CD4-positive, alpha-beta T cell (primary cell): ENCODE results near the gene NT5C1B. TPM values are rescaled to one million over a fixed set of nuclear protein-coding genes. Genes with fewer than 3 reads are reported as not detected.

Experiments used
- ATAC-seq: fragments of 200-7000 bp; cut with Tn5 transposase; one replicate; pipeline ENCODE4 v1.10.0; 2022; ENCODE audit warnings: mild to moderate bottlenecking; ENCODE audit not compliant: poor library complexity
- CTCF ChIA-PET: fragments of 350-600 bp; sonication (Branson Sonifier 250); formaldehyde crosslinking; loops from one replicate; lab custom pipeline; 2021; ENCODE audit warnings: antibody characterized with exemption, inconsistent platforms; lab: Charles Lee
- POLR2A ChIA-PET: fragments of 350-600 bp; sonication (Branson Sonifier 250); formaldehyde crosslinking; loops from one replicate; lab custom pipeline; 2021; ENCODE audit warnings: antibody characterized with exemption, inconsistent platforms; lab: Charles Lee
- DNase-seq, 14 experiments: peaks; one replicate each; pipeline ENCODE4 v3.0.0-alpha.2; 2013 to 2020; ENCODE audit warnings: mixed read lengths in 2 of 14
- H3K27ac ChIP-seq, 2 donors: one replicate each; pipeline versions ENCODE4 v1.5.1 to v1.7.0; 2013; ENCODE audit warnings: low read length in 2 of 2, low read depth in 1 of 2, mild to moderate bottlenecking in 1 of 2
- H3K27me3 ChIP-seq, 2 experiments: 1 replicate in 1 of 2; 2 replicates in 1 of 2; pipeline versions ENCODE4 v1.6.1 to v1.7.0; 2013; ENCODE audit warnings: low read length in 2 of 2, control low read depth in 1 of 2, mild to moderate bottlenecking in 1 of 2, moderate library complexity in 1 of 2; ENCODE audit not compliant: insufficient read depth in 2 of 2, control insufficient read depth in 1 of 2
- H3K36me3 ChIP-seq: one replicate; pipeline ENCODE4 v1.6.1; 2013; ENCODE audit warnings: low read length, control low read depth; ENCODE audit not compliant: insufficient read depth
- H3K4me1 ChIP-seq: one replicate; pipeline ENCODE4 v1.6.1; 2013; ENCODE audit warnings: low read length, control low read depth; ENCODE audit not compliant: insufficient read depth
- H3K4me3 ChIP-seq: one replicate; pipeline ENCODE4 v1.5.1; 2013; ENCODE audit warnings: mild to moderate bottlenecking, low read length, moderate library complexity
- H3K9me3 ChIP-seq, 2 experiments: 1 replicate in 1 of 2; 2 replicates in 1 of 2; pipeline versions ENCODE4 v1.6.1 to v1.7.0; 2013; ENCODE audit warnings: low read length in 2 of 2, mild to moderate bottlenecking in 2 of 2, control low read depth in 1 of 2, moderate library complexity in 1 of 2; ENCODE audit not compliant: control insufficient read depth in 1 of 2, insufficient read depth in 1 of 2
- H3K27ac Mint-ChIP-seq: one replicate; pipeline ENCODE4 v1.8.0; 2020; ENCODE audit warnings: mixed read lengths
- H3K27me3 Mint-ChIP-seq: one replicate; pipeline ENCODE4 v1.8.0; 2021; ENCODE audit warnings: mixed read lengths
- H3K36me3 Mint-ChIP-seq: one replicate; pipeline ENCODE4 v1.8.0; 2021; ENCODE audit warnings: low read depth, mixed read lengths
- H3K4me1 Mint-ChIP-seq: one replicate; pipeline ENCODE4 v1.8.0; 2021; ENCODE audit warnings: low read depth, mixed read lengths
- H3K4me3 Mint-ChIP-seq: one replicate; pipeline ENCODE4 v1.8.0; 2020; ENCODE audit warnings: mild to moderate bottlenecking, mixed read lengths
- H3K9me3 Mint-ChIP-seq: one replicate; pipeline ENCODE4 v1.8.0; 2020; ENCODE audit warnings: mixed read lengths
- CTCF ChIP-seq: fragments of 200-600 bp; IDR thresholded peaks from one replicate; pipeline ENCODE4 v1.8.0; 2022; ENCODE audit warnings: antibody characterized with exemption, mild to moderate bottlenecking
- intact Hi-C, 2 experiments: fragments of 100-400 bp; cut with DNase I in 1 of 2; cut with micrococcal nuclease in 1 of 2; formaldehyde crosslinking; loops; one replicate each; pipeline versions ENCODE4 v1.15.1 to v1.9.0; 2023 to 2025; cut with DNase I, micrococcal nuclease
- total RNA-seq, 174 experiments: library from RNA in 2 of 174; stranded (reverse) in 2 of 174; gene quantifications; one replicate each; pipeline ENCODE4 v1.2.3 and lab custom pipeline; 2021 to 2026

Gene NT5C1B
- total RNA-seq, 2 experiments from 2014 or later: not detected

- Histone ChIP-seq H3K36me3 (no peaks in the 10 kb centered on the region), H3K4me1 (no peaks in the 10 kb centered on the region), H3K27me3 (no peaks in the 10 kb centered on the region), H3K9me3 (peaks cover 0 to 13% of the 10 kb centered on the region in 2 experiments), H3K4me3 (no peak overlapping the region), H3K27ac (no peak overlapping the region)
- Mint-ChIP-seq H3K36me3 (peaks cover 71% of the 10 kb centered on the region), H3K9me3 (peaks cover 12% of the 10 kb centered on the region), H3K4me1 (no peaks in the 10 kb centered on the region), H3K27ac (no peak overlapping the region), H3K27me3 (no peaks in the 10 kb centered on the region), H3K4me3 (no peak overlapping the region)
- TF ChIP-seq CTCF: no peak
- ATAC-seq (no peak), DNase-seq (no peak)
- intact Hi-C loops: no loop called here
- ChIA-PET POLR2A (interaction anchor here (1.2 kb wide), 1 partner anchor 767 kb away, joined by 3 read pairs; no protein-coding TSS in a partner anchor), CTCF (no interaction called here)
Measured at GRCh38 chr2:18580606-18581005, 8.8 kb downstream of the NT5C1B start.

- Histone ChIP-seq H3K4me3 (no peak overlapping the region), H3K27me3 (no peaks in the 10 kb centered on the region), H3K4me1 (no peaks in the 10 kb centered on the region), H3K27ac (no peak overlapping the region), H3K9me3 (no peaks in the 10 kb centered on the region), H3K36me3 (no peaks in the 10 kb centered on the region)
- no peak for TF ChIP-seq CTCF
- peaks cover 71% of the 10 kb centered on the region for H3K36me3 Mint-ChIP-seq
- peaks cover 12% of the 10 kb centered on the region for H3K9me3 Mint-ChIP-seq
- H3K4me3 Mint-ChIP-seq: no peak overlapping the region
- H3K4me1 Mint-ChIP-seq: no peaks in the 10 kb centered on the region
- no peak for ATAC-seq
- DNase-seq: no peak
- CTCF ChIA-PET: no interaction called here
- no peaks in the 10 kb centered on the region for H3K27me3 Mint-ChIP-seq
- POLR2A ChIA-PET: no interaction called here
- intact Hi-C loops: no loop called here
- no peak overlapping the region for H3K27ac Mint-ChIP-seq
Measured at GRCh38 chr2:18578033-18578432, 11.3 kb downstream of the NT5C1B start.

GRCh38 chr2:18566145-18566769 is 23.1 kb downstream of the NT5C1B start:
- Histone ChIP-seq H3K27me3 (no peaks in the 10 kb centered on the region), H3K36me3 (peaks cover 14% of the 10 kb centered on the region), H3K27ac (no peak overlapping the region), H3K4me3 (no peak overlapping the region), H3K9me3 (peaks cover 4 to 11% of the 10 kb centered on the region in 2 experiments), H3K4me1 (no peaks in the 10 kb centered on the region)
- POLR2A ChIA-PET: interaction anchor here (0.7 kb wide), 1 partner anchor 1330 kb away, joined by 3 read pairs; no protein-coding TSS in a partner anchor
- DNase-seq (no peak), ATAC-seq (no peak)
- peaks cover 3% of the 10 kb centered on the region for H3K9me3 Mint-ChIP-seq
- intact Hi-C loops: loop anchor here (10.0 kb wide), 2 partner anchors 1489 to 1879 kb away; partner anchors contain the start of genes LAPTM4A (in 1 of the 2) and RHOB (in 1 of the 2)
- H3K36me3 Mint-ChIP-seq: peaks cover 82% of the 10 kb centered on the region
- no peak for TF ChIP-seq CTCF
- no peaks in the 10 kb centered on the region for H3K27me3 Mint-ChIP-seq
- peaks cover 11% of the 10 kb centered on the region for H3K4me1 Mint-ChIP-seq
- CTCF ChIA-PET: no interaction called here
- H3K4me3 Mint-ChIP-seq: no peak overlapping the region
- H3K27ac Mint-ChIP-seq: no peak overlapping the region
